ENCODE data around the gene CLDN15. TPM values are rescaled to one million over a fixed set of nuclear protein-coding genes. Genes with fewer than 3 reads are reported as not detected.

CLDN15 gene
- total RNA-seq = 1.3 and 2.9 TPM in 2 replicates

DNA sequence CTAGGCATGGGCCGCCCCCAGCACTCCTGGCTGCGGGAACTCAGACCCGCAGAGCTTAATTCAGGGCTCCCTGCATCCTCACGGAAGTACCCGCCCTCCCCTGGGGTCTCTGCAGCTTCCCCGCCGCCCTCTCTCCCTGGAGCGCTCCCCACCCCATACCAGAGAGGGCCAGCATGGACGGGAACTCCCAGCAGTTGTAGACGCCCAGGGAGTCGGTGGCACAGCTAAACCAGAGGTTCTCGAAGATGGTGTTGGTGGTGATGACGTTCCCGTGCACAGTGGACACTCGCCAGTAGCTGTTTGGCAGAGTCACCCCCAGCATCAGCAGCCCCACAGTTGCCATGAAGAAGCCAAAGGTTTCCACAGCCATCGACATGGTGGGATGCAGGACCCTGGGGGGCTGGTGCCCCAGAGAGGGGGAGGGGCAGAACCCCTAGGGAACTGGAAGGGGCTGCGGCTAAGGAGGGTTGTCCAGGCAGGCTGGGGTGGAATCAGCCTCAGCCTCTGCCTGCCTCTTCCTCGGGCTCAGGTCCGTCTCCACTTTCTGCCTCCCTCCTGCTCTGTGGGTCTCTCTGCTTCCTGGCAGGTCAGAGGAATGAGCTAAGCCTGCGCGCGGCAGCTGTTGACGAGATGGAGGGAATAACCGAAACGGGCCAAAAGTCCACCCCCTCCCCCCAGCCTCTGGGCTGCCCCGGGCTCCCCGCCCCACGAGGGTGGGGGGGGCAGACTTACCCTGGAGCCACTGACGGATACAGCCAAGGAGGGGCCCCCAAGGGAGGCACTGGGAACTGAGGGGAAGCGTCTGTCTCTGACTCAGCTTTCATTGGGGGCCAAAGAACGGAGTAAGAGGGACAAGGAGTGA, at the start of gene CLDN15:
CLDN15 (minus strand) TSS at position 597 of the 862 bp plus-strand sequence; CDS start at position 376, 221 bp downstream.

GRCh38 chr7:101244375-101245146, 7.0 kb upstream of the CLDN15 start, which contains the start of gene FIS1:
Gene FIS1, minus strand, starts transcription at chr7:101245081. Its CDS starts 77 bp downstream, at chr7:101245004.

DNA sequence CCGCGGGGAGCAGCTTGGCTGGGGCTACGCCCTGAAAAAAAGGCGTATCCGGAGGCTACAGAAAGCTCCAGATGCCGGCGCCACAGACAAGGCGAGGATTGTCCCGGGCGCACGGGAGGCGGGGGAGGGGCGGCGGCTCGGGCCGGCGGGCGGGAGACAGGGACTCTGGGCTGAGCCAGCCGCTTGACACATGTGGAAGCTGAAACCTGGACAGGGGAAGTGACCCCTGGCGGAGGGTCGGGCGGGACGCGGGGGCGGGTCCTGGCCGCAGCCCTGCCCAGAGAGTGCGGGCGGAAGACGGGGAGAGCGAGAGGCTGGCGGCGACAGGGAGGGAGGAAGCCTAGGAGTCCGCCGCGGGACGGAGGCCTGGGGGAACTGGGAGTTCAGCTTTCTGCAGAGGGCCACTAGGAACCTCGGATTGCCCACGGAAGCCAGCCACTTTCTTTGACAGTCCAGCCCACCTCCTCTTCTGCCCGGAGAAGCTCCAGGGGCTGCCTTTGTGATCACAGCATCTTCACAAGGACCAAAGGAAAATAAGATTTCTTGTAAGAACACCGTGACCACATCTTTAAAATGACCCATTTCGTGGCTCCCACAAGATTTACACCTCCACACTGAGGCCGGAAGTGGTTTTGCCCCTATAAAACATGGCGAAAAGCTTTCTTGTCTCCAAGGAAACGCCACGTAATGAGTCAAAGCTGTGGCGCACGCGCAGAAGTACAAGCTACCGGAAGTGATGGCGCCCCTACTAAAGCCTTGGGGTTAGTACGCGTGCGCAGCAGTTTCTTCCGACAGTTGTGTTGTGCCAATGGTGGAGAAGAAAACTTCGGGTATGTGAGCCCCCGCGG, 20.0 kb downstream of the CLDN15 start, which contains the start of the genes PLOD3 and ZNHIT1:
PLOD3 (minus strand) TSS at position 194 of the 848 bp plus-strand sequence. CDS start 307 bp downstream, outside the sequence.
ZNHIT1 (plus strand) TSS at position 778 of the 848 bp plus-strand sequence; CDS start at position 809, 31 bp downstream.

DNA sequence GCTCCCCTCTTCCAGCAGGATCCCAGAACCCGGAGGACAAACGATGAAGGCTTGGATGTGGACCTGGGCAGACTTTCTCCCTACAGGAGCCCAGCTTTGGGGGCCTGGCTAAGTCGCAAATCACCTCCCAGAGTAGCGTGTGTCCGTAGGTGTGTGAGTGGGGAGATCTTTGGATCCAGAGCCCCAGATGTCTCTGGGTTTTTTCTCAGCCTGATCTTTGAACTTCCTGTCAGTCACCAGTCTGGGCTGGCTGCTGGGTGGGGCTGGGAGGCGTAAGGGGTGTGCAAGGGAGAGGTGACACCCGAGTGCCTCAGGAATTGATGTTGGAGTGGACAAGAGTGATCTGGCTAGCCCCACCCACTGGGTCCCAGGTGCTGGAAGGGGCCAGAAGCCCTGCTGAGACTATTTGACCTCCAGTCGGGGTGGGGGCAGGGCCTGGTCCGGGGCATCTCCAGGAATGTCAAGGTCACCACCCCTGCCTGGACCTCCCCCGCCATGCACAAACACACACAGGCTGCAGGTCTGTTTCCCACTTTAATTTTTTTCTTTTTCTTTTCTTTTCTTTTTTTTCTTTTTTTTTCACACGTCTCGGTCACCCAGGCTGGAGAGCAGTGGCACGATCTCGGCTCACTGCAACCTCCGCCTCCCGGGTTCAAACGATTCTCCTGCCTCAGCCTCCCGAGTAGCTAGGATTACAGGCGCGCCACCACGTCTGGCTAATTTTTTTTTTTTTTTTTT, 36.6 kb downstream of the CLDN15 start, which contains the start of gene MOGAT3:
MOGAT3 (minus strand) TSS at position 175 of the 738 bp plus-strand sequence. CDS start 182 bp downstream, outside the sequence.

Other genes starting within 250 kb of the CLDN15 start
- gene MUC17, start 217.7 kb downstream of the CLDN15 start, total RNA-seq = not detected in 2 replicates
- gene TRIM56, start 152.3 kb downstream of the CLDN15 start, total RNA-seq = 6.5 and 17.5 TPM in 2 replicates
- gene SERPINE1, start 110.7 kb downstream of the CLDN15 start, total RNA-seq = 1,622 and 2,149 TPM in 2 replicates
- 189 and 211 TPM in 2 replicates for gene AP1S1, start 83.3 kb downstream of the CLDN15 start, total RNA-seq
- 0.32 and 1.1 TPM in 2 replicates for gene VGF, start 72.2 kb downstream of the CLDN15 start, total RNA-seq
- gene NAT16, start 57.5 kb downstream of the CLDN15 start, total RNA-seq = not detected in 2 replicates
- not detected in 2 replicates for gene MOGAT3, start 36.8 kb downstream of the CLDN15 start, total RNA-seq
- 51.0 and 53.2 TPM in 2 replicates for gene PLOD3, start 20.2 kb downstream of the CLDN15 start, total RNA-seq
- gene ZNHIT1, start 19.6 kb downstream of the CLDN15 start, total RNA-seq = 109 and 149 TPM in 2 replicates
- 336 and 410 TPM in 2 replicates for gene FIS1, start 7.3 kb upstream of the CLDN15 start, total RNA-seq
- 17.9 and 26.1 TPM in 2 replicates for gene IFT22, start 84.0 kb upstream of the CLDN15 start, total RNA-seq
- not detected in 2 replicates for gene COL26A1, start 125.1 kb upstream of the CLDN15 start, total RNA-seq